DMS79 treated with DMSO at 0.1 percent for 48 hours (cell line): ENCODE results near the gene LONP2.
A peak's percentile ranks its signal among the peaks of the same experiment; 100 is the strongest.

Experiments used
- DNase-seq: peaks from one replicate; lab custom pipeline; 2025; lab: John Stamatoyannopoulos, UW

Gene LONP2, protein sequence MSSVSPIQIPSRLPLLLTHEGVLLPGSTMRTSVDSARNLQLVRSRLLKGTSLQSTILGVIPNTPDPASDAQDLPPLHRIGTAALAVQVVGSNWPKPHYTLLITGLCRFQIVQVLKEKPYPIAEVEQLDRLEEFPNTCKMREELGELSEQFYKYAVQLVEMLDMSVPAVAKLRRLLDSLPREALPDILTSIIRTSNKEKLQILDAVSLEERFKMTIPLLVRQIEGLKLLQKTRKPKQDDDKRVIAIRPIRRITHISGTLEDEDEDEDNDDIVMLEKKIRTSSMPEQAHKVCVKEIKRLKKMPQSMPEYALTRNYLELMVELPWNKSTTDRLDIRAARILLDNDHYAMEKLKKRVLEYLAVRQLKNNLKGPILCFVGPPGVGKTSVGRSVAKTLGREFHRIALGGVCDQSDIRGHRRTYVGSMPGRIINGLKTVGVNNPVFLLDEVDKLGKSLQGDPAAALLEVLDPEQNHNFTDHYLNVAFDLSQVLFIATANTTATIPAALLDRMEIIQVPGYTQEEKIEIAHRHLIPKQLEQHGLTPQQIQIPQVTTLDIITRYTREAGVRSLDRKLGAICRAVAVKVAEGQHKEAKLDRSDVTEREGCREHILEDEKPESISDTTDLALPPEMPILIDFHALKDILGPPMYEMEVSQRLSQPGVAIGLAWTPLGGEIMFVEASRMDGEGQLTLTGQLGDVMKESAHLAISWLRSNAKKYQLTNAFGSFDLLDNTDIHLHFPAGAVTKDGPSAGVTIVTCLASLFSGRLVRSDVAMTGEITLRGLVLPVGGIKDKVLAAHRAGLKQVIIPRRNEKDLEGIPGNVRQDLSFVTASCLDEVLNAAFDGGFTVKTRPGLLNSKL

GRCh38 chr16:48244080-48244862, at the start of gene LONP2:
TSS of gene LONP2 (plus strand) at chr16:48244300. CDS start at chr16:48244389, 89 bp downstream.
- peak; percentile 57 for DNase-seq

DNA sequence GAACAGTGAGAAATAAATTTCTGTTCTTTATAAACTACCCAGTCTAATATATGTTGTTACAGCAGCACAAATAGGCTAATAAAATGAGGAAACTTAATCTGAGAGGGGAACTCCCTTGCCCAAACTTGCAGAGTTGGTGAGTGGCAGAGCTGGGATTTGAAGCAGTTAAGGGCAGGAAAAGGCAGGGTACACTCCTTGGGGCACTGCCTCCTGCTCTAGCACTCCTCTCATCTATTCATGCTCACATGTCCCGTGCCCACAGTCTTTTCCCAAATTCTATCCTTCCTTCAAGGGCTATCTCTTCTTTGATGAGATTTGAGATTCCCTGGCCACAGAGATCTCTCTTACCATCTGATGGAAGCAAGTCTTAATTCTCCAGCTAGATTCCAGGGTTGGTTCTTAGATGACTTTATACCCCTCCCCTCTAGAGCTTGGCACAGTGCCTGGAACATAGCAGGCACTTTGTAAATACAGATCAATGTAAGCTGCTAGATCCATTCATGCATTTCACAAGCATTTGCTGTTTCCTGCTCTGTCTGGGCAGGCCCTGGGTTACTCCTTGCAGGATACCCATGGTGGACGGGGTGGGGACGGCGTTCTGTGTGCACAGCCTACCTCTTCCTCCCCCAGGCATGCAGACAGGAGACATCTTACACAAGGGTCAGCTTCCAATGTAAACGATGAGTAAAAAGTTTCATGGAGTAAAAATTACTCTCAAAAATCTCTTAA, 49.1 kb upstream of the LONP2 start:
- peak; percentile 75 for DNase-seq

GRCh38 chr16:48197294-48197693, 46.8 kb upstream of the LONP2 start:
- DNase-seq, result peak; percentile 80

- DNase-seq, result peak; percentile 4
Measured at GRCh38 chr16:48201515-48202201, 42.4 kb upstream of the LONP2 start.

DNA sequence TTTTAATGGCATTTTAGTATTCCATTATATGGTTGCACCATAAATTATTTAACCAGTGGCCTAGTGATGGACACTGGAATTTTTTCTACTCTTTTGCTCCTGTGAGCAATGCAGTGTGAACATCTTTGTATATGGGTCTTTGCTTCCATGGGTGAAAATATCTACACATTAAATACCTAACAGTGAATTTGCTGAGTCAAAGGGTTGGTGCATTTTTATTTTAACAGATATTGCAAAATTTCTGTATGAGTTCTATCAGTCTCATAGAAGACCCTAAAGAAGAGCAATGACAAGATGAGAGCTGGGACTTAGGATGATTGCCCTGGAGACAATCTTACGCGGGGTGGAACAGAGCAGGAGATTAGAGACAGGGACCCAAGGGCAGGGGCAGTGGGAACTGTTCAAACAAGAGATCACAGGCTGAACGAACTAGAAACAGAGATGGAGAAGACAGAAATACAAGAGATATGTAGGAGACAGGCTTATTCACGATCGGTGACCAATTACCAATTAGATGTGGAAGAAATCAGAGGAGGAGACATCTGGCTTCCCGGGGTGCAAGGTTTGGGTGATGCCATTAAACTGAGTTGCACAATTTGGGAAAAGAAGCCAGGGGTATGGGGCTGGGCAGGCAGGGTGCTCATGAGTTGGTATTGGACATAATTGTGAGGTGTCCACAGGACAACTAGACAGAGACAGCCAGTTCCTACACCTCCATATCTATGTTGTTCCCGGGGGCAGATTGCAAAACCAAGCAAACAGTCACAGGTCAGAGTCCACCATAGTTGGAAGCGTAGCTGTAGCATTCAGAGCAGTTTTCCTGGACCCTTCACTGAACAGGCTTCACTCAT, 39.9 kb upstream of the LONP2 start:
- DNase-seq, result no peak

DNA sequence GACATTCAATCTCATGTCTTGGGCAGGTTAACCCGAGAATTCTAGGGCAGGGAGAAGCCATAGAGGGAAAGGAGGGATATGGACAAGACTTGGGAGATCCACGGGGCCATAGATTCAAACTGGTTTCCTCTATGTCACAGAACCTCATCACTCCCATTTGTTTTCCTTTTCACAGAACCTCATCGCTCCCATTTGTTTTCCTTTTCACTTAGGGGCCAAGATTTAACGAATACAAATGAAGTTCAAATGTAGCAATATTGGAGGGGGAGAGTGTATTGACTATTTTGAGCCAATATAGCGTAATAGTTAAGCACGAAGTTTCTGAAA, 39.3 kb upstream of the LONP2 start:
- no peak for DNase-seq

- no peak for DNase-seq
Measured at GRCh38 chr16:48206594-48207242, 37.4 kb upstream of the LONP2 start.

DNA sequence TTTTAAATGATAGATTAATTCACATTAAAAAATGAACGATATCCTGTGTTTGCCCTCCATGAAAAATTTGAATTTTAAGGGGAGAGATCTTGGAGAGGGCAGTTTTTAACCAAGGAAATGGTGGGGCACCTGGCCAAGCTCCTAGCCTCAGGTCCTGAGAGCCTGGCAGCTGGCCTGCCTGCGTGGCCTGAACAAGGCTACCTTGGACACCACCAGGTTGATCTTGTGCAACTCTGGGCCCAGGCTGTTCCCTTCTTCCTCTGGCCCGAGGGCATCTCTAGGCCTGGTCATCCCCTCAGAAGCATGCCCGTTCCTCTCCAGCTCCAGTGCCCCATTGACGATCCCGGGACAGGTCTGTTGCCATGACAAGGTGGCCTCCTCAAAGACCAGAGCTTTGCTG, 33.4 kb upstream of the LONP2 start:
- no peak for DNase-seq

- DNase-seq, result no peak
Measured at GRCh38 chr16:48212033-48212432, 32.1 kb upstream of the LONP2 start.

DNA sequence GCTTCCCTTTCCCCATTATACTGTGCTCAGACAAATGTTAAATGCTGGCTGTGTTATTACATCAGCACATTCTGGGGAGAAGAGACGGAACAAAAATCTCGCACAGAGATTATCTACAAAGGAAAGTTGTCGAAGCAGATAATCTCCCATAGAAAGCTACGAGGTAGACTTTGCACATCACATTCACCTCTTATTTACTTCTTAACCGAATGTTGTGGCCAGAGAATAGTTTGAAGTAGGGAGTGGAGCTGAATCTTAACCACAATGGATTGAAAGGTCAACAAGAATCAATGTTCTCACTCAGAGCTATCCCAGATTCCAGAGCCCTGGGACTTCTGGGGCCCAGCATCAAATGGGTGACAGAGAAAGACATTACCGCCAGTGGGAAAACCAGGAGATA, 28.4 kb upstream of the LONP2 start:
- DNase-seq, result no peak

DNA sequence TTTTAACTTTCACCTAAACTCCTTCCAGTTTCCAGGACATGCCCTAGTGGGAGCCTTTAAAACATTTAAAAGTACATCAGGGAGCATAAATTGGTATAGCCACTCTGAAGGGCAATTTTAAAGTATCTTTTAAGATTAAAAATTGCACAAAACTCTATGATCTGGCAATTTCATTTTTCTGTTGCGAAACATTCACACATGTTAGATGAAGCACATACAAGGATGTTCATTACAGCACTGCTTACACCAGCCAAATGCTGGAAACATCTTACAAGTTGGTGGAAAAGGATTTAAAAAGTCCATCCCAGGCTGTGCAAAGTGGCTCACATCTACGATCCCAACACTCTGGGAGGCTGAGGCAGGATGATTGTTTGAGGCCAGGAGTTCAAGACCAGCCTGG, 26.4 kb upstream of the LONP2 start:
- DNase-seq, result no peak

DNA sequence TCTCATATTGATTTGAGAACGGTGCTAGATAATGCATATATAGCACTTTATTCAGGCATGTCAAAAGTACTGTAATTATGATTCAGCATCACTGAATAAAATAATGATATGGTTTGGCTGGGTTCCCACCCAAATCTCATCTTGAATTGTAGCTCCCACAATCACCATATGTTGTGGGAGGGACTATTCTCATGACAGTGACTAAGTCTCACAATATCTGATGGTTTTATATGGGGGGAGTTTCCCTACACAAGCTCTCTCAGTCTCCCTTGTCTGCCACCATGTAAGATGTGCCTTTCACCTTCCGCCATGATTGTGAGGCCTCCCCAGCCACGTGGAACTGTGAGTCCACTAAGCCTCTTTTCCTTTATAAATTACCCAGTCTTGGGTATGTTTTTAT, 25.6 kb upstream of the LONP2 start:
- DNase-seq, result no peak

DNA sequence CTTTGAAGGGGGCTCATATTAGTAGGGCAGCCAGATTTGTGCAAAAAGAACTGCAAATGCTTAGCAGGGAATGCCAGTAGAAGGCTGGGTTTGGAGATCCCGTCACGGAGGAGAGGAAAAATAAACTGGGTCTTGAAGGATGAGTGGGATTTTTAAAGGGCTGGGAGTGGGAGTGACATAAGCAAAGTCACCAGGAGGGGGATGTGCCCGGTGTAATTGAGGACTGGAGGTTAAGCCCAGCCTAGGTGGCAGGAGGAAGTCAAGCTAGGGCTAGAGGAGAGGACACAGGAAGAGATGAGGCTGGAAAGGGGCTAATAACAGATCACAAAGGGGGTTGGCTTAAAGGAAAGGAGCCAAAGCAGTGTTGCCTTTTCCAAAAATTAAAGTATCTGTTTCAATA, 23.2 kb upstream of the LONP2 start:
- DNase-seq, result no peak

DNA sequence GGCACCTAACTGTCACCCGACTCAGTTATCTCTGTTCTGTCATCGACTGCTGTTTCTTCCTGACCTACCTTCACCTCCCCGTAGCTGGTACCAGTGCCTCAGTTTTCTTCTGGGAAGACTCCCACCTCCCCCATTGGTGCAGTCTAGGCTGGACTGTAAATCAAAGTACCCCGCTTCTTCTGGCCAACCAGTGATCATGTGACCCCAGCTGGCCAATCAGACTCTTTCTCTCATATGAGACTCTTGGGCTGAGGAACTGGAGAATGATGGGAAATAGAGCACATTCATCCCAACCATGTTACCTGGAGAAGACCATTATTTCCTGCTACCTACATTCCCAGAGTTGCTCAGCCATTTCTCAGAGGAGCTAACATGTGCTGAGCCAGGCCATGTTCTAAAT, 20.6 kb upstream of the LONP2 start:
- no peak for DNase-seq

- no peak for DNase-seq
Measured at GRCh38 chr16:48225456-48225855, 18.6 kb upstream of the LONP2 start.

- no peak for DNase-seq
Measured at GRCh38 chr16:48231727-48232492, 12.2 kb upstream of the LONP2 start.

GRCh38 chr16:48232493-48233040, 11.5 kb upstream of the LONP2 start:
- no peak for DNase-seq

GRCh38 chr16:48234630-48235029, 9.5 kb upstream of the LONP2 start:
- DNase-seq, result no peak

GRCh38 chr16:48235058-48235555, 9.0 kb upstream of the LONP2 start:
- no peak for DNase-seq
